HG02763 (cell line): ENCODE results near the gene PTCHD1.

ENCODE experiments used
- ATAC-seq: cut with Tn5 transposase; IDR thresholded peaks from one replicate; pipeline ENCODE4 v1.9.1; 2021; ENCODE audit warnings: mild to moderate bottlenecking, moderate library complexity; ENCODE audit not compliant: unreplicated experiment

PTCHD1 gene

DNA sequence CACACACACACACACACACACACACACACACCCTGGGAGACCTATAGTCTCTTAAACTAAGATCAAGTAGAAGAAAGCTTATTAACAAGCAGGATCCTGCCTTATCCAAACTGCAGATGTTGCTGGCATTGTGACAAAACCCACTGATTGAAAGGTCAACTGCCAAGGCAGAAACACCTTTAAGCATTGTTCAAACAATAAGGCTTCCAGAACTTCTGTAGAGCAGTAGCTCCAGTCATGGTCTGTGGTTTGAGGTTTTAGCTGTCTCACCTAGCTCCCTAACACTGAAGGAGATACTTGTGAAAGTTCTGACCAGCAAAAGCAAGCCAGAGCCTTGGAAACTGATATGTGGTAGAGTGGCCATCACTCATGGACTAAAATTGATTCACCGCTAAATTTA, 59.8 kb downstream of the PTCHD1 start:
- ATAC-seq: no peak

DNA sequence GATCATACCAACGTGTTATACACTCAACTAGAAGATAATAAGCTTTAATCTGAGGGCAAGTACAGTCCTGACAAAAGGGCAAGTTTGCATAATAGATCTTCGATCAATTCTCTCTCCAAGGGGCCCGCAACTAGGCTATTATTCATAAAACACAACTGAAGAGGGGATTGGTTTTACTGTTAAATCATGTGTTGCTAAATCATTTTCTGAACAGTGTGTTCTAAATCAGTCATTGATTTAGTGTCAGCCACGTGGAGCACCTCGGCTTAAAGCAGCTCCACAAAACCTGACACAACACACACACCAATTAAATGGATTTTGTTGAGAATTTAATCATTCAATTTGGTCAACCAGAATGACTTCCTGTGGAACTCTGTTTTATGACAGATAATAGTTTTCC, 61.6 kb downstream of the PTCHD1 start:
- no peak for ATAC-seq

DNA sequence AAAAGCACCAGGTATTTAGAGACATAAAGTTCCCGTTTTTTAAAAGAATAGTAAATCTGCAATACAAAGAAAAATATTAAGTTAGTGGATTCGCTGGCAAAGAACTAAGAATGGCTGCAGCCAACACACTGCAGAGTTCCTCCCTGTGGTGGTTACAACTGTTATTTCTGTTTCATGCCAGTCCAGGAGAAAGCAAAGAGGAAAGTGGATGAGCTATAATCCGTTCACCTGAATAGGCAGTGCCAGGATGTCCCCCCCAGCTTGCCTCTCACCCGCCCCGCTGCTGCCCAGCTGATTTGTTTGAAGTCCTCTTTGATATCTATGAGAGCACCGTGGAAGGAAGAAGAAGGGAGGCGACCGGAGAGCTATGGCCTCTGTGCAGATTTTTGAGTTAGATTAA, 63.9 kb downstream of the PTCHD1 start:
- no peak for ATAC-seq

DNA sequence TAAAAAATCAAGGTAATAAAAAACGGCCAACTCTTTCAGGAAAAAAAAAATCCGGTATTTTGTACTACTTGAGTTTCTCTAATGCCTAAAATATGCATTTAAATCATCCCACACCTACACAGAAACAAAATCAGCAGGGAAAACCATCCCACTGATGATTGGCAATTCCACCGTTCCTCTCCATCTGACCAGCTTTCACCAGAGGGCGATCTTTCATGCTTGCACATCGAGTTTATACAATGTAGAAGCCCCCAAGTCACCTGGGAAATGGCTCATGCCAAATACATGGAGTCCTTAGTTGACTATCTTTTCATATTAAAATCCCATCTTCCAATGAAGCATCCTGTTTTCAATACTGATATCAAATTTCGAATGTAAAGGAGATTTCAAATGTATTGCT, 69.2 kb downstream of the PTCHD1 start:
- ATAC-seq: no peak

DNA sequence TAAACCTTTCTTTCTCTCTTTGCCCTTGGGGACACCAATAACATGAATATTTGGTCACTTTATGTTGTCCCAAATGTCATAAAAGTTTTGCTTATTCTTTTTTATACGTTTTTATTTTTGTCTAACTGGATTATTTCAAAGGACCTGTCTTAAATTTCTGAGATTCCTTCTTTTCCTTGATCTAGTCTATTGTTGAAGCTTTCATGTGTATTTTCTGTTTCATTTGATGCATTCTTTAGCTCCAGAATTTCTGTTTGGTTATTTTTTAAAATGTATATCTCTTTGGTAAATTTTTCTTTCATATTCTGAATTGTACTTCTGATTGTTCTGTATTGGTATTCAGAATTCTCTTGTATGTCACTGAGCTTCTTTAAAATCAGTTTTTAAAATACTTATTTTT, 88.3 kb downstream of the PTCHD1 start:
- ATAC-seq: no peak

DNA sequence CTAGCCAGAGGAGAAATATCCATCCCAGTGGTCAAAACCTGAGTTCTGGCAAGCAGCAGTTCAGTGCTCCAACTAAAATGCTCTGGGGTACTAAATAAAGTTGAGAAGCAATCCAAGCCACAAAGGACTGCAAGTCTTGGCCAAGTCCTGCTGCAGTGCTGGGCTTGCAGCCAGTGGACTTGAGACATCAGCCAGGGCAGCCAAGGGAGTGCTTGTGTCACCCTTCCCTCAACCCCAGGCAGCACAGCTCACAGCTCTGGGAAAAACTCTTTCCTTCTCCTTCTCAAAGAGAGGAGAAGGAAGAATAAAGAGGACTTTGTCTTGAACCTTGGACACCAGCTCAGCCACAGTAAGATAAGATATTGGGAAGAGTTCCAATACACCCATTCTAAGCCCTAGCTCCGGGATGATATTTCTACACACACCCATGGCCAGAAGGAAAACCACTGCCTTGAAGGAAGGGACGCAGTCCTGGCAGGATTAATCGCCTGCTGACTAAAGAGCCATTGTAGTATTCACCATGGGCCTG, 99.8 kb downstream of the PTCHD1 start:
- no peak for ATAC-seq

DNA sequence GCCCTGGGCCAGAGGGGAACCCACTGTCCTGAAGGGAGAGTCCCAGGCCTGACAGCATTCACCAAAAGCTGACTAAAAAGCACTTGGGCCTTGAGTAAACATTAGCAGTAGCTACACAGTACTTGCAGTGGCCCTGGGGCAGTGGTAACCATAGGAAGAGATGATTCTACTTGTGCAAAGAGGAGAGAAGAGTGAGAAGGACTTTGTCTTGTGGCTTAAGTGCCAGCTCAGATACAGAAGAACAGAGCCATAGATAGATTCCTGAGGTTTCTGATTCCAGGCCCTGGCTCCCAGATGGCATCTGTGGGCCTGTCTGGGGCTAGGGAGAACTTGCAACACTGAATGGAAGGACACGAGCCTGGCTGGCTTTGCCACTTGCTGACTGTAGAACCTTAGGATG, 100.5 kb downstream of the PTCHD1 start:
- no peak for ATAC-seq

DNA sequence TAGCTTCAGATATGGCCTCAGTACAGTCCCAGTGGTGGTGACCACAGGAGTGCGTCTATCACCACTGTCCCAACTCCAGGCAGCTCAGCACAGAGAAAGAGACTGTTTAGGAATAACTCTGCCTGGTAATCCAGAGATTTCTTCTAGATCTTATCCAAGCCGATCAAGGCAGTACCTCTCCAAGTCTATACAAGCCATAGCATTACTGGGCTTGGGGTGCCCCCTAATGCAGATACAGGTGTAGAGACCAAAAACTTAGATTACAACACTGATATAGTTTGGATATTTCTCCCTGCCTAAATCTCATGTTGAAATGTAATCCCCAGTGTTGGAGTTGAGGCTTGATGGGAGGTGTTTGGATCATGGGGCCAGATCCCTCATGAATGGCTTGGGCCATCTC, 100.9 kb downstream of the PTCHD1 start:
- no peak for ATAC-seq

DNA sequence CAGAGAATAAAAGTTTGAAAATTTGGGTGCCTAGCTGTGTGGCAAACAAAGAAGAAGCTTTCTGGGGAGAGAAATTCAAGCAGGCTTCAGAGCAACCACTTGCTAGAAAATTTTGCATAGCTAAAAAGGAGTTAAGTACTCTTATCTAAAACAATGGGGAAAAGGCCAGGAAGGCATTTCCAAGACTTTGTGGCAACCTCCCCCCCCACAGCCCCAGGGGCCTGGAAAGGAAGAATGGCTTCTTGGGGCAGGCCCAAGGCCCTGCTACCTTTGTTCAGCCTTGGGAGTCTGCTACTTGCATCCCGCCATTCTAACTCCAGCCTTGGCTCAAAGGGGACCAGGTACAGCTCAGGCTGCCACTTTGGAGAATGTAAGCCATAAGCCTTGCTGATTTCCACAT, 102.2 kb downstream of the PTCHD1 start:
- no peak for ATAC-seq

DNA sequence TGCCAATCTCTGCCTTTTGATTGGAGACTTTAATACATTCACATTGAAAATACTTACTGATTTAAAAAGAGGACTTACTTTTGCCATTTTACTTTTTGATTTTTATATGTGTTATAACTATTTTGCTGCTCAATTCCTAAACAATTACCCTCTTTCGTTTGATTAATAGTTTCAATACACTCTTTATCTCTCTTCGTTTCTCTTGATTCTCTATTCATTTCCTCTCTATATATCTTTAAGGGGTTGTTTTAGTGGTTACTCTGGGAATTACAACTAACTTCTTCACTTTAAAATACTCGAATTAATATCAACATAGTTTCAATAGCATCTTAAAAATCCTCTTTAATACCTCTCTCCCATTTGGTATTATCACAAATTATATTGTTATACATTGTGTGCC, 116.6 kb downstream of the PTCHD1 start:
- no peak for ATAC-seq
